ENCODE data around the gene LMCD1. TPM values are rescaled to one million over a fixed set of nuclear protein-coding genes. Genes with fewer than 3 reads are reported as not detected.

LMCD1 gene
- total and polyA plus RNA-seq, 4 donors: 33.6 to 179 (median 98.4) TPM

- H3K36me3 ChIP-seq (ENCODE audit: control insufficient read depth in 4 of 4, insufficient read depth in 4 of 4, low read length in 4 of 4): peaks cover 11 to 48% (median 28%) of the 10 kb centered on the region in 4 donors
- no peak for DNase-seq
- no peak overlapping the region for H3K9ac ChIP-seq (ENCODE audit: insufficient read depth in 1 of 2, low read length in 2 of 2)
- peaks cover 0 to under 1% (median 0%) of the 10 kb centered on the region in 4 donors for H3K9me3 ChIP-seq (ENCODE audit: control insufficient read depth in 4 of 4, insufficient read depth in 3 of 4, low read length in 3 of 4)
- no peak for ATAC-seq (ENCODE audit: insufficient read depth, low FRiP score)
- H3K4me3 ChIP-seq: no peak overlapping the region
- no peak overlapping the region for H3K27ac ChIP-seq (ENCODE audit: low read depth in 1 of 2, low read length in 1 of 2)
- TF ChIP-seq CTCF (IDR thresholded peaks at IDR 0.05; ENCODE audit: control extremely low read depth, extremely low read depth): no peak
- H3K4me1 ChIP-seq (ENCODE audit: control insufficient read depth in 5 of 5, insufficient read depth in 5 of 5, low read length in 5 of 5): peaks cover 0 to 6% (median 0%) of the 10 kb centered on the region in 5 donors
- H3K27me3 ChIP-seq (ENCODE audit: control insufficient read depth in 3 of 3, insufficient read depth in 3 of 3, low read length in 2 of 3): no peaks in the 10 kb centered on the region
- 61% methylated on average over 4 of the region's 4 CpGs for WGBS, 2 donors
These were observed 61.5 kb downstream of the LMCD1 start for GRCh38 chr3:8563146-8563545.

GRCh38 chr3:8563597-8563996, 62.0 kb downstream of the LMCD1 start:
- DNase-seq (no peak), ATAC-seq (ENCODE audit: insufficient read depth, low FRiP score) (no peak)
- no peak overlapping the region for H3K27ac ChIP-seq (ENCODE audit: low read depth in 1 of 2, low read length in 1 of 2)
- peaks cover 0 to 6% (median 0%) of the 10 kb centered on the region in 5 donors for H3K4me1 ChIP-seq (ENCODE audit: control insufficient read depth in 5 of 5, insufficient read depth in 5 of 5, low read length in 5 of 5)
- no peak overlapping the region for H3K9ac ChIP-seq (ENCODE audit: insufficient read depth in 1 of 2, low read length in 2 of 2)
- peaks cover 12 to 45% (median 29%) of the 10 kb centered on the region in 4 donors for H3K36me3 ChIP-seq (ENCODE audit: control insufficient read depth in 4 of 4, insufficient read depth in 4 of 4, low read length in 4 of 4)
- peaks cover 0 to 2% (median 0%) of the 10 kb centered on the region in 4 donors for H3K9me3 ChIP-seq (ENCODE audit: control insufficient read depth in 4 of 4, insufficient read depth in 3 of 4, low read length in 3 of 4)
- WGBS, 2 donors: 90 to 97% methylated on average over 4 of the region's 4 CpGs
- H3K27me3 ChIP-seq (ENCODE audit: control insufficient read depth in 3 of 3, insufficient read depth in 3 of 3, low read length in 2 of 3): no peaks in the 10 kb centered on the region
- no peak overlapping the region for H3K4me3 ChIP-seq
- TF ChIP-seq CTCF (IDR thresholded peaks at IDR 0.05; ENCODE audit: control extremely low read depth, extremely low read depth): no peak

GRCh38 chr3:8565376-8565775, 63.8 kb downstream of the LMCD1 start:
- DNase-seq (no peak), ATAC-seq (ENCODE audit: insufficient read depth, low FRiP score) (no peak)
- no peaks in the 10 kb centered on the region for H3K27me3 ChIP-seq (ENCODE audit: control insufficient read depth in 3 of 3, insufficient read depth in 3 of 3, low read length in 2 of 3)
- no peak overlapping the region for H3K9ac ChIP-seq (ENCODE audit: insufficient read depth in 1 of 2, low read length in 2 of 2)
- peak overlapping the region in 1 of 2 donors; percentile 4 for H3K27ac ChIP-seq (ENCODE audit: low read depth in 1 of 2, low read length in 1 of 2)
- H3K9me3 ChIP-seq (ENCODE audit: control insufficient read depth in 4 of 4, insufficient read depth in 3 of 4, low read length in 3 of 4): peaks cover 0 to 2% (median 0%) of the 10 kb centered on the region in 4 donors
- TF ChIP-seq CTCF (IDR thresholded peaks at IDR 0.05; ENCODE audit: control extremely low read depth, extremely low read depth): no peak
- peaks cover 0 to 7% (median 0%) of the 10 kb centered on the region in 5 donors for H3K4me1 ChIP-seq (ENCODE audit: control insufficient read depth in 5 of 5, insufficient read depth in 5 of 5, low read length in 5 of 5)
- WGBS, 2 donors: 96 to 98% methylated on average over 15 of the region's 15 CpGs
- H3K4me3 ChIP-seq: no peak overlapping the region
- peaks cover 18 to 50% (median 36%) of the 10 kb centered on the region in 4 donors for H3K36me3 ChIP-seq (ENCODE audit: control insufficient read depth in 4 of 4, insufficient read depth in 4 of 4, low read length in 4 of 4)
